ENCODE results near the gene LASP1. TPM values are rescaled to one million over a fixed set of nuclear protein-coding genes. Genes with fewer than 3 reads are reported as not detected.

Gene LASP1
- total RNA-seq, 3 donors from 2014 or later, result 88.7 to 145 (median 92.8) TPM

DNA sequence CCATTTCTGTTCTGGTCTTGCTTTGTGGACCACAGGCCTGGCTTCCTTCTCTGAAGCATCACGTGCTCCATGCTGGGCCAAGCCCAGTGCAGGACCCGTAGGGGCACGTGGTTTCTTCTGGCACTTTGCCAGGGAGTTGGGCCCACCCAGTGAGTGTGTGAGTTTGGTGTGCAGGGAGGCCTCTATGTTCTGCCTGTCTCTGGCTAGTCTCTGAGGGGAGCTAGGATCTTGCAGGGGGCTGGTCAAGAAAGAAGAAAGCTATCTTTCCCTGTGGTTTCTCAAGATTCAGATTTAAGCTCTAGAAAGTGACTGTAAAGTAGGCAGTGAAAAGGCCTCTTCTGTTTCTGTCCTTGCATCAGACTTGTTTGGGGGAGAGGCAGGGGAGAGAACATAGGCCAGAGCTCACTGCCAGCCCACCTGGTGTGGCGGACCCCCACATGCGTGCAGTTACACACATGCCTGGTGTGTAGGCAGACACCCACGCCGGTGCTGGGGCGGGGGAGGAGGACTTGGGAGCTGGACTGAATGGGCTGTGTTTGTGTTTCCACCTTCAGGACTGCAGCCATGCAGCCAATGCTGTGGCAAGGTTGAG, 11.8 kb downstream of the LASP1 start:
- intact Hi-C loops (cut with DNase I; ENCODE audit: low total_unique reads), result no loop called here
- peak overlapping the region; percentile 70 to 71 for H3K27ac ChIP-seq
- H3K4me3 ChIP-seq, result peak overlapping the region in 1 of 3 donors; percentile 31
- no peaks in the 10 kb centered on the region for H3K9me3 ChIP-seq
- no peaks in the 10 kb centered on the region for H3K36me3 ChIP-seq
- no peaks in the 10 kb centered on the region for H3K27me3 ChIP-seq
- peaks cover 12 to 46% of the 10 kb centered on the region in 2 donors for H3K4me1 ChIP-seq
- DNase-seq (ENCODE audit: low spot score in 2 of 2), result no peak
- TF ChIP-seq, protein P1, sequence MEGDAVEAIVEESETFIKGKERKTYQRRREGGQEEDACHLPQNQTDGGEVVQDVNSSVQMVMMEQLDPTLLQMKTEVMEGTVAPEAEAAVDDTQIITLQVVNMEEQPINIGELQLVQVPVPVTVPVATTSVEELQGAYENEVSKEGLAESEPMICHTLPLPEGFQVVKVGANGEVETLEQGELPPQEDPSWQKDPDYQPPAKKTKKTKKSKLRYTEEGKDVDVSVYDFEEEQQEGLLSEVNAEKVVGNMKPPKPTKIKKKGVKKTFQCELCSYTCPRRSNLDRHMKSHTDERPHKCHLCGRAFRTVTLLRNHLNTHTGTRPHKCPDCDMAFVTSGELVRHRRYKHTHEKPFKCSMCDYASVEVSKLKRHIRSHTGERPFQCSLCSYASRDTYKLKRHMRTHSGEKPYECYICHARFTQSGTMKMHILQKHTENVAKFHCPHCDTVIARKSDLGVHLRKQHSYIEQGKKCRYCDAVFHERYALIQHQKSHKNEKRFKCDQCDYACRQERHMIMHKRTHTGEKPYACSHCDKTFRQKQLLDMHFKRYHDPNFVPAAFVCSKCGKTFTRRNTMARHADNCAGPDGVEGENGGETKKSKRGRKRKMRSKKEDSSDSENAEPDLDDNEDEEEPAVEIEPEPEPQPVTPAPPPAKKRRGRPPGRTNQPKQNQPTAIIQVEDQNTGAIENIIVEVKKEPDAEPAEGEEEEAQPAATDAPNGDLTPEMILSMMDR (IDR thresholded peaks at IDR 0.05), result no peak
- TF ChIP-seq POLR2AphosphoS5 (IDR thresholded peaks at IDR 0.05), result peak; percentile 42 to 82 (median 70)

DNA sequence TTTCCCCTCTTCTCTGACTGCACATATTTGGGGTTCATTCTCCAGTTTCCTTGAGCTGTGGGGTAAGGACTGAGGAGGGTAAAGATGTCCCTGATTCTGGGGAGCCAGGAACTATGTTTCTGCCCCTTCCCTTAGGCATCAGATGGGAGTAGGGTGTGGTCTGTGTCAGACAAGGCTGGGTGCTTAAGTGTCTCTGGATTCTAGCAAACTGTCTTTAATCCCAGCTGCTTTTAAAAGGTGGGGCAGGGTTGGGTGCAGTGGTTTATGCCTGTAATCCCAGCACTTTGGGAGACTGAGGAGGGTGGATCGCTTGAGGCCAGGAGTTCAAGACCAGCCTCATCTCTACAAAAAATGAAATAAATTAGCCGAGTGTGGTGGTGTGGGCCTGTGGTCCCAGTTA, 13.0 kb downstream of the LASP1 start:
- H3K27ac ChIP-seq, result peak overlapping the region; percentile 70 to 71

DNA sequence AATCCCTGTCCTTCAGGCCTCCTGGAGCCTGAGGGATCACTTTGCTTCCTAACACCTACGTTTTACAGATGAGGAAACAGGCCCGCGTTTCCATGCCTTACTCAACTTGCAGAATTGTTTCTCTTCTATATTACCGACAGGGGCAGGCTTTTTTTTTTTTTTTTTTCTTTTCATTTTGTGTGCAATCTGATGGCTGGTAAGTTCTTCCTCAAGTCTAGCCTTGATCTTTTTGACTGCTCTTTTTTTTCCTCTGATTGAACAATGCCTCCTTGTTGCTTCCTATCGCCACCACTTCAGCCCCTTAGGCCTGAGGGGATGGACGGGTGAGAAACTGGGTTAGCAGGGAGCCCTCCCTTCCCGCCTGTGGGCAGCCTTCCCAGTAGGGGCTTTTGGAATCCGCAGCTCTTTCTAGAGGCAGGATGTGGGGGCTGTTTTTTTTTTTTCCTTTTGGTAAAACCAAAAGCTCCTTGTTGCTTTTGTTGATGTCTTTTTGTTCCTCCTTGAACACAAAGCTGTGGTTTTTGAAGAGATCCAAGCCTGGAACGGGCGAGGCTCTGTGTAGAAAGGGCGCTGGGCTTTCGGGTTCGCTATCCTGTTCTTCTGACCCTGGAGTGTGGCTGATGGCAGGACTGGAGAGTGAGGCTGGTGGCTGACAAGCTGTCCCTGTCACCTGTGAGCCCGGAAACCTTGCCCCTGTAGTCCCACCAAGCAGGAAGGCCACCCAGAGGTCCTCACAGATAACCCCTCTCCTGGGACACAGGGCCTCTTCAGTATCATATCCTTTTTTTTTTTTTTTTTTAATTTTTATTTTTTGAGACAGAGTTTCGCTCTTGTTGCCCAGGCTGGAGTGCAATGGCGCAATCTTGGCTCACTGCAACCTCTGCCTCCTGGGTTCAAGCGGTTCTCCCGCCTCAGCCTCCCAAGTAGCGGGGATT, 14.0 kb downstream of the LASP1 start:
- no peak for DNase-seq (ENCODE audit: low spot score in 2 of 2)
- H3K4me1 ChIP-seq, result peaks cover 12 to 44% of the 10 kb centered on the region in 2 donors
- intact Hi-C loops (cut with DNase I; ENCODE audit: low total_unique reads), result no loop called here
- H3K4me3 ChIP-seq, result no peak overlapping the region
- H3K27ac ChIP-seq, result peak overlapping the region; percentile 70 to 71
- TF ChIP-seq POLR2AphosphoS5 (IDR thresholded peaks at IDR 0.05) (no peak), POLR2A (IDR thresholded peaks at IDR 0.05) (no peak)
- TF ChIP-seq, protein P1 (IDR thresholded peaks at IDR 0.05), result no peak
- H3K27me3 ChIP-seq, result no peaks in the 10 kb centered on the region
- no peaks in the 10 kb centered on the region for H3K9me3 ChIP-seq
- H3K36me3 ChIP-seq, result no peaks in the 10 kb centered on the region

More for the DNA sequence above, 13.0 kb downstream of the LASP1 start:
- peaks cover 12 to 44% of the 10 kb centered on the region in 2 donors for H3K4me1 ChIP-seq
- no peak overlapping the region for H3K4me3 ChIP-seq
- H3K9me3 ChIP-seq, result no peaks in the 10 kb centered on the region
- TF ChIP-seq, protein P1 (IDR thresholded peaks at IDR 0.05), result no peak
- no peak for TF ChIP-seq POLR2A (IDR thresholded peaks at IDR 0.05)
- TF ChIP-seq POLR2AphosphoS5 (IDR thresholded peaks at IDR 0.05), result no peak
- intact Hi-C loops (cut with DNase I; ENCODE audit: low total_unique reads), result no loop called here
- no peaks in the 10 kb centered on the region for H3K27me3 ChIP-seq
- no peaks in the 10 kb centered on the region for H3K36me3 ChIP-seq
- DNase-seq (ENCODE audit: low spot score in 2 of 2), result no peak

DNA sequence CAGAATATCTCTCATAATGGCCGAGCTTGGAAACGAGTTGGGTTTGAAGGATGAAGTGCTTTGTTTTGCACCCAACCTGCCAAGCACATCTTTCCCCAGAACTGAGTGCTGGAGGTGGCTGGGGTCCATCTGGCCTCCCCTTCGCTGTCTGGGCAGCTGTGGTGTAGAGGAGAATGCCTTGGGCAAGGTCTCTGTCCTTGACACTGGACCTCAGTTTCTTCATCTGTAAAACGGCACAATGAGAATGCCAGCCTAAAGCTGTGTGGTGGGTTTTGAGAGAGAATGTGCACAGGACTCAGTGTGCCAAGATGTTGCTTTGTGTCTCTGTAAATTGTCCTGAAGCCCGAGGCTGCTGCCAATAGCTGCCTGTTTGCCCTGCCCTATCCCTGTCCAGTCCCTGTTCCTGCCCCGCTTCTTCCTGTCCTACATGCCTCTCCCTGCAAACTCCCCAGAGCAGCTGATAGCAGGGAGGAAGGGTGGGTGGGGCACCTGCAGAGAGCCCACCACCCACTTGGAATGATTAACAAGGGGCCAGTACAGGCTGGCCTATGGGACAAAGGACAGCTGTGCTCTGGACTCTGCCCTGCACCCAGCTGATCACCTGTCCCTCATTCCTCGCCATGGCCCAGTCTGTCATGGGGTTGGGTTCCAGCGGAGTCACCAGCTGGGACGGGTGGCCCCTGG, 15.3 kb downstream of the LASP1 start:
- H3K4me3 ChIP-seq, result no peak overlapping the region
- no peaks in the 10 kb centered on the region for H3K9me3 ChIP-seq
- no peak for TF ChIP-seq POLR2A (IDR thresholded peaks at IDR 0.05)
- TF ChIP-seq, protein P1 (IDR thresholded peaks at IDR 0.05), result no peak
- no peak for TF ChIP-seq POLR2AphosphoS5 (IDR thresholded peaks at IDR 0.05)
- peaks cover 7 to 37% of the 10 kb centered on the region in 2 donors for H3K4me1 ChIP-seq
- no peaks in the 10 kb centered on the region for H3K36me3 ChIP-seq
- H3K27me3 ChIP-seq, result no peaks in the 10 kb centered on the region
- no peak for DNase-seq (ENCODE audit: low spot score in 2 of 2)
- intact Hi-C loops (cut with DNase I; ENCODE audit: low total_unique reads), result no loop called here
- H3K27ac ChIP-seq, result peak overlapping the region; percentile 14 to 39
